Body of pancreas (tissue), 4 donors: ENCODE data around the gene XRN1. TPM values are rescaled to one million over a fixed set of nuclear protein-coding genes. Genes with fewer than 3 reads are reported as not detected.

Source experiments
- ATAC-seq: fragments of 150-250 bp; one replicate; pipeline ENCODE4 v1.9.1; 2016
- DNase-seq, 4 donors: peaks; one replicate each; pipeline ENCODE4 v3.0.0-alpha.2; 2019
- H3K27ac ChIP-seq, 4 donors: fragments of 200-600 bp; sonication (generic); 1 replicate in 3 of 4; 2 replicates in 1 of 4; pipeline versions ENCODE4 v1.5.1 to v1.6.1; 2016 to 2019; ENCODE audit warnings: mild to moderate bottlenecking in 1 of 4, mixed read lengths in 1 of 4, moderate library complexity in 1 of 4
- H3K27me3 ChIP-seq, 2 donors: fragments of 200-600 bp; sonication (generic); one replicate each; pipeline ENCODE4 v1.6.0; 2016; ENCODE audit warnings: mild to moderate bottlenecking in 1 of 2
- H3K36me3 ChIP-seq, 2 donors: fragments of 200-600 bp; sonication (generic); replicated peaks in 1 of 2; 2 replicates each; pipeline ENCODE4 v1.5.1; 2016; ENCODE audit warnings: low read depth in 2 of 2; ENCODE audit not compliant: insufficient read depth in 1 of 2
- H3K4me1 ChIP-seq: fragments of 200-600 bp; sonication (generic); one replicate; pipeline ENCODE4 v1.6.0; 2016
- H3K4me3 ChIP-seq, 2 donors: fragments of 200-600 bp; sonication (generic); 1 replicate in 1 of 2; 2 replicates in 1 of 2; pipeline ENCODE4 v1.5.1; 2016 to 2019
- H3K9me3 ChIP-seq, 3 donors: fragments of 200-600 bp; sonication (generic); 1 replicate in 2 of 3; 2 replicates in 1 of 3; pipeline ENCODE4 v1.5.1; 2016
- CTCF ChIP-seq, 7 experiments: fragments of 450-650 bp in 4 of 7; fragments of 200-600 bp in 3 of 7; sonication (generic) in 3 of 7; IDR thresholded peaks; one replicate each; pipeline ENCODE4 v1.5.1; 2016 to 2019; ENCODE audit warnings: antibody characterized with exemption in 7 of 7
- POLR2A ChIP-seq, 3 donors: fragments of 450-650 bp; IDR thresholded peaks; one replicate each; pipeline ENCODE4 v1.6.1; 2016; ENCODE audit warnings: antibody characterized with exemption in 3 of 3, mild to moderate bottlenecking in 2 of 3
- WGBS, 2 donors: methylation state at CpG; one replicate each; pipeline ENCODE4 v1.1.5; 2017; 5-methylcytosine and 5-hydroxymethylcytosine counted together
- intact Hi-C: fragments of 100-400 bp; cut with DNase I; formaldehyde crosslinking; loops from one replicate; pipeline ENCODE4 v1.15.1; 2023
- total RNA-seq, 2 donors: library from RNA; depleted of rRNA; stranded (reverse); fragments of >200 nt; gene quantifications; one replicate each; pipeline ENCODE4 v1.1.0, GENCODE V29; 2016

The XRN1 gene
- total RNA-seq, 2 donors from 2014 or later: 20.5 to 37.2 TPM

GRCh38 chr3:142467768-142468167 is 19.9 kb upstream of the XRN1 start:
- no peak for ATAC-seq
- Histone ChIP-seq H3K27ac (no peak overlapping the region), H3K4me3 (no peak overlapping the region), H3K9me3 (no peaks in the 10 kb centered on the region), H3K4me1 (no peaks in the 10 kb centered on the region), H3K36me3 (no peaks in the 10 kb centered on the region), H3K27me3 (no peaks in the 10 kb centered on the region)
- intact Hi-C loops: no loop called here
- no peak for DNase-seq
- TF ChIP-seq POLR2A (IDR thresholded peaks at IDR 0.05): no peak
- TF ChIP-seq CTCF (IDR thresholded peaks at IDR 0.05): no peak
- whole genome bisulfite sequencing, 2 donors: 88 to 91% methylated on average over 3 of the region's 3 CpGs

GRCh38 chr3:142460689-142461088 is 12.9 kb upstream of the XRN1 start:
- Histone ChIP-seq H3K9me3 (no peaks in the 10 kb centered on the region), H3K4me3 (no peak overlapping the region), H3K36me3 (peaks cover 0 to 6% of the 10 kb centered on the region in 2 donors), H3K27ac (no peak overlapping the region), H3K4me1 (no peaks in the 10 kb centered on the region), H3K27me3 (no peaks in the 10 kb centered on the region)
- ATAC-seq (no peak), DNase-seq (no peak)
- intact Hi-C loops: no loop called here
- whole genome bisulfite sequencing, 2 donors: 80 to 82% methylated on average over 3 of the region's 3 CpGs
- TF ChIP-seq CTCF (IDR thresholded peaks at IDR 0.05) (no peak), POLR2A (IDR thresholded peaks at IDR 0.05) (no peak)

- intact Hi-C loops: no loop called here
- no peak for ATAC-seq
- DNase-seq: no peak
- 87 to 88% methylated on average over 2 of the region's 2 CpGs for WGBS, 2 donors
- H3K27ac ChIP-seq: no peak overlapping the region
- H3K4me1 ChIP-seq: no peaks in the 10 kb centered on the region
- TF ChIP-seq CTCF (IDR thresholded peaks at IDR 0.05): no peak
- TF ChIP-seq POLR2A (IDR thresholded peaks at IDR 0.05): no peak
- H3K4me3 ChIP-seq: no peak overlapping the region
- peaks cover 0 to 6% of the 10 kb centered on the region in 2 donors for H3K36me3 ChIP-seq
- H3K9me3 ChIP-seq: no peaks in the 10 kb centered on the region
- H3K27me3 ChIP-seq: no peaks in the 10 kb centered on the region
Measured at GRCh38 chr3:142459929-142460328, 12.1 kb upstream of the XRN1 start.

- H3K27me3 ChIP-seq: no peaks in the 10 kb centered on the region
- no peak overlapping the region for H3K4me3 ChIP-seq
- no peak for DNase-seq
- TF ChIP-seq POLR2A (IDR thresholded peaks at IDR 0.05) (no peak), CTCF (IDR thresholded peaks at IDR 0.05) (no peak)
- no peaks in the 10 kb centered on the region for H3K4me1 ChIP-seq
- WGBS, 2 donors: 85 to 86% methylated on average over 3 of the region's 3 CpGs
- intact Hi-C loops: no loop called here
- H3K9me3 ChIP-seq: no peaks in the 10 kb centered on the region
- no peak for ATAC-seq
- no peak overlapping the region for H3K27ac ChIP-seq
- peaks cover 0 to 6% of the 10 kb centered on the region in 2 donors for H3K36me3 ChIP-seq
Measured at GRCh38 chr3:142459096-142459495, 11.3 kb upstream of the XRN1 start.

GRCh38 chr3:142450881-142451280 is 3.0 kb upstream of the XRN1 start:
- 89 to 94% methylated on average over 5 of the region's 5 CpGs for WGBS, 2 donors
- no peak for TF ChIP-seq CTCF (IDR thresholded peaks at IDR 0.05)
- no peak for TF ChIP-seq POLR2A (IDR thresholded peaks at IDR 0.05)
- Histone ChIP-seq H3K9me3 (no peaks in the 10 kb centered on the region), H3K4me1 (peaks cover 9% of the 10 kb centered on the region), H3K4me3 (no peak overlapping the region), H3K27ac (no peak overlapping the region), H3K36me3 (peaks cover 0 to 5% of the 10 kb centered on the region in 2 donors), H3K27me3 (no peaks in the 10 kb centered on the region)
- intact Hi-C loops: no loop called here
- no peak for DNase-seq
- ATAC-seq: no peak
